Mesendoderm (in vitro differentiated cells): Measurements from ENCODE around the gene BORCS5.

Source experiments
- DNase-seq: peaks from one replicate; pipeline ENCODE4 v3.0.0; 2013
- H2AK5ac ChIP-seq: 2 replicates; pipeline ENCODE4 v1.6.1; 2013; ENCODE audit warnings: low read length, inconsistent platforms
- H2BK120ac ChIP-seq: 2 replicates; pipeline ENCODE4 v1.6.1; 2013; ENCODE audit warnings: low read depth, mild to moderate bottlenecking, low read length, moderate library complexity, mixed read lengths
- H2BK15ac ChIP-seq: replicated peaks from 2 replicates; pipeline ENCODE4 v1.6.1; 2013; ENCODE audit warnings: low read depth, mild to moderate bottlenecking, moderate library complexity
- H2BK5ac ChIP-seq: 2 replicates; pipeline ENCODE4 v1.6.1; 2013; ENCODE audit warnings: low read length, inconsistent platforms
- H3K18ac ChIP-seq: 2 replicates; pipeline ENCODE4 v1.6.1; 2013; ENCODE audit warnings: mild to moderate bottlenecking, low read length, mixed read lengths
- H3K23ac ChIP-seq: one replicate; pipeline ENCODE4 v1.6.1; 2013; ENCODE audit warnings: low read length
- H3K27ac ChIP-seq: 2 replicates; pipeline ENCODE4 v1.5.1; 2013; ENCODE audit warnings: low read depth, mild to moderate bottlenecking, inconsistent platforms, low read length, moderate library complexity
- H3K27me3 ChIP-seq: 2 replicates; pipeline ENCODE4 v1.6.1; 2013; ENCODE audit warnings: low read length, control low read depth, mild to moderate bottlenecking, inconsistent platforms; ENCODE audit not compliant: insufficient read depth, poor library complexity
- H3K36me3 ChIP-seq: 2 replicates; pipeline ENCODE4 v1.6.1; 2013; ENCODE audit warnings: low read length, inconsistent platforms; ENCODE audit not compliant: control insufficient read depth, insufficient read depth
- H3K4ac ChIP-seq: one replicate; pipeline ENCODE4 v1.6.1; 2013; ENCODE audit warnings: low read depth, mild to moderate bottlenecking, low read length, moderate library complexity
- H3K4me1 ChIP-seq: 2 replicates; pipeline ENCODE4 v1.6.1; 2013; ENCODE audit warnings: low read depth, low read length, inconsistent platforms; ENCODE audit not compliant: control insufficient read depth
- H3K4me2 ChIP-seq: 2 replicates; pipeline ENCODE4 v1.6.1; 2013; ENCODE audit warnings: low read length
- H3K4me3 ChIP-seq: 2 replicates; pipeline ENCODE4 v1.5.1; 2013; ENCODE audit warnings: mild to moderate bottlenecking, low read length
- H3K56ac ChIP-seq: one replicate; pipeline ENCODE4 v1.6.1; 2013; ENCODE audit warnings: low read length
- H3K79me1 ChIP-seq: 2 replicates; pipeline ENCODE4 v1.6.1; 2013; ENCODE audit warnings: low read length, inconsistent platforms
- H3K79me2 ChIP-seq: 2 replicates; pipeline ENCODE4 v1.6.1; 2013; ENCODE audit warnings: mild to moderate bottlenecking, low read length; ENCODE audit not compliant: control insufficient read depth, insufficient read depth
- H3K9ac ChIP-seq: 2 replicates; pipeline ENCODE4 v1.6.1; 2013; ENCODE audit warnings: low read length, inconsistent platforms
- H4K5ac ChIP-seq: one replicate; pipeline ENCODE4 v1.6.1; 2013; ENCODE audit warnings: low read length
- H4K8ac ChIP-seq: one replicate; pipeline ENCODE4 v1.6.1; 2013; ENCODE audit warnings: low read depth, mild to moderate bottlenecking, control low read depth, low read length, moderate library complexity
- WGBS: extraction: QIAGEN DNeasy Blood & Tissue Kit; methylation state at CpG from one replicate; pipeline ENCODE4 v1.1.7; 2013; ENCODE audit warnings: low lambda C conversion rate, missing lambda C conversion rate; ENCODE audit not compliant: insufficient coverage; ENCODE audit errors: extremely low coverage; 5-methylcytosine and 5-hydroxymethylcytosine counted together

Gene BORCS5

GRCh38 chr12:12378616-12379015 is 21.7 kb downstream of the BORCS5 start:
- no peaks in the 10 kb centered on the region for H3K36me3 ChIP-seq
- H3K4ac ChIP-seq, result no peak overlapping the region
- no peak overlapping the region for H4K8ac ChIP-seq
- no peak overlapping the region for H2BK120ac ChIP-seq
- H3K79me1 ChIP-seq, result no peaks in the 10 kb centered on the region
- H2BK15ac ChIP-seq, result no peak overlapping the region
- no peak overlapping the region for H3K4me2 ChIP-seq
- no peak overlapping the region for H3K27ac ChIP-seq
- DNase-seq, result no peak
- H2BK5ac ChIP-seq, result no peak overlapping the region
- H3K23ac ChIP-seq, result no peak overlapping the region
- no peak overlapping the region for H2AK5ac ChIP-seq
- no peak overlapping the region for H3K9ac ChIP-seq
- H3K27me3 ChIP-seq, result no peaks in the 10 kb centered on the region
- no peaks in the 10 kb centered on the region for H3K4me1 ChIP-seq
- no peak overlapping the region for H4K5ac ChIP-seq
- H3K4me3 ChIP-seq, result no peak overlapping the region
- H3K56ac ChIP-seq, result no peak overlapping the region
- WGBS, result no CpG with 5 or more reads among the region's 2 CpGs
- H3K79me2 ChIP-seq, result no peaks in the 10 kb centered on the region
- H3K18ac ChIP-seq, result no peak overlapping the region

DNA sequence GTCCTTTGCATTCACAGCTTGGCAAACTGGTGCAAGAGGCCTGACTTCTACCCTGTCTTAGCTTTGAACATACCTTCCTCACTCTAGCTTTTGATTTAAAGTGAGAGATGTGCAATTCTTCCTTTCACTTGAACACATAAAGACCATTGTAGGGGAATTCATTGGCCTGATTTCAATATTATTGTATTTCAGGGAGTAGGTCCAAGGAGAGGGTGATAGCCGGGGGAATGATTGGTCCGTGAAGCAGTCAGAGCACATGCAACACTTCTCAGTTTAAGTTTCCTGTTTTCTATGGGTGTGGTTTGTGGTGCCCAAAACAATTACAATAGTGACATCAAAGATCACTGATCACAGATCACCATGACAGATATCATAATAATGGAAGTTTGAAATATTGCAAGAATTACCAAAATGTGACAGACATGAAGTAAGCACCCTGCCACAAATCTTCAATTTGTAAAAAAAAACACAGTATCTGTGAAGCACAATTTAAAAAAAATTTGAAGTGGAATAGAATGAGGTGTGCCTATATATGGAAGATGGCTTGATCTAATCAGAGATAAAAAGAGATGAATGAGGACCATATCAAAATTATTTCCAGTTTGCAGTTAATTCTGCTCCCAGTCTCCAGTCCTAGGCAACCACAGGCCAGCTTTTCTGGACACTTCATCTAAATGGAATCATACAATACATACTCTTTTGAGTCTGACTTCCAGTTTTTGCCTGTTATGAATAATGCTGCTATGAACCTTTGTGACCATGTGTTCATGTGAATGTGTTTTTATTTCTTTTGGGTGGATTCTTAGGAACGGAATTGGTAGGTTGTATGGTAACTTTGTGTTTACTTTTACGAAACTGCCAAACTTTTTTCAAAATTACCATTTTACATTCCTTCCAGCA is 23.2 kb downstream of the BORCS5 start:
- H3K56ac ChIP-seq, result no peak overlapping the region
- no peak overlapping the region for H3K4ac ChIP-seq
- no peak overlapping the region for H2AK5ac ChIP-seq
- H3K27ac ChIP-seq, result no peak overlapping the region
- no peak overlapping the region for H2BK120ac ChIP-seq
- no peak overlapping the region for H3K4me2 ChIP-seq
- H3K18ac ChIP-seq, result no peak overlapping the region
- no peaks in the 10 kb centered on the region for H3K36me3 ChIP-seq
- no peaks in the 10 kb centered on the region for H3K27me3 ChIP-seq
- WGBS, result no CpG with 5 or more reads among the region's 4 CpGs
- H3K79me2 ChIP-seq, result no peaks in the 10 kb centered on the region
- no peak overlapping the region for H3K23ac ChIP-seq
- no peak overlapping the region for H4K8ac ChIP-seq
- H2BK15ac ChIP-seq, result no peak overlapping the region
- DNase-seq, result no peak
- H3K4me3 ChIP-seq, result no peak overlapping the region
- H3K4me1 ChIP-seq, result peaks cover 4% of the 10 kb centered on the region
- no peak overlapping the region for H4K5ac ChIP-seq
- no peak overlapping the region for H2BK5ac ChIP-seq
- H3K9ac ChIP-seq, result no peak overlapping the region
- H3K79me1 ChIP-seq, result no peaks in the 10 kb centered on the region

GRCh38 chr12:12380949-12381593 is 24.2 kb downstream of the BORCS5 start:
- WGBS, result no CpG with 5 or more reads among the region's 6 CpGs
- no peak overlapping the region for H4K5ac ChIP-seq
- no peaks in the 10 kb centered on the region for H3K79me2 ChIP-seq
- H3K4me1 ChIP-seq, result peaks cover 5% of the 10 kb centered on the region
- no peak for DNase-seq
- H2BK15ac ChIP-seq, result no peak overlapping the region
- no peak overlapping the region for H3K27ac ChIP-seq
- H3K4me2 ChIP-seq, result no peak overlapping the region
- no peak overlapping the region for H2AK5ac ChIP-seq
- H3K4me3 ChIP-seq, result no peak overlapping the region
- H3K18ac ChIP-seq, result no peak overlapping the region
- H3K27me3 ChIP-seq, result no peaks in the 10 kb centered on the region
- H3K79me1 ChIP-seq, result no peaks in the 10 kb centered on the region
- H4K8ac ChIP-seq, result no peak overlapping the region
- no peak overlapping the region for H2BK5ac ChIP-seq
- H3K23ac ChIP-seq, result no peak overlapping the region
- H3K4ac ChIP-seq, result no peak overlapping the region
- no peak overlapping the region for H2BK120ac ChIP-seq
- H3K36me3 ChIP-seq, result no peaks in the 10 kb centered on the region
- no peak overlapping the region for H3K56ac ChIP-seq
- H3K9ac ChIP-seq, result no peak overlapping the region

DNA sequence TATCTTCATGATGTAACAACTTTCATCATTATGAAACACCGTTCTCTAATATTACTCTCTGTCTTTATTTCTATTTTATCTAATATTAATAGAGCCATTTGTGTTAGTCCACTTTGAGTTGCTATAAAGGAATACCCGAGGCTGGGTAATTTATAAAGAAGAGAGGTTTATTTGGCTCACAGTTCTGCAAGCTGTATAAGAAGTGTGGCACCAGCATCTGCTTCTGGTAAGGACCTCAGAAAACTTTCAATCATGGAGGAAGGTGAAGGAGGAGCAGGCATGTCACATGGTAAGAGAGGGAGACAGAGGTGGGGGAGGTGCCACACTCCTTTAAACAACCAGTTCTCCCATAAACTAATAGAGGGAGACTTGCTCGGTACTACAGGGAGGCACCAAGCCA is 25.1 kb downstream of the BORCS5 start:
- no peaks in the 10 kb centered on the region for H3K79me2 ChIP-seq
- no peak overlapping the region for H3K4me2 ChIP-seq
- no peak overlapping the region for H4K8ac ChIP-seq
- no peak overlapping the region for H2BK5ac ChIP-seq
- no peak overlapping the region for H2BK120ac ChIP-seq
- H4K5ac ChIP-seq, result no peak overlapping the region
- H3K36me3 ChIP-seq, result no peaks in the 10 kb centered on the region
- no peak overlapping the region for H3K23ac ChIP-seq
- no peak overlapping the region for H3K4me3 ChIP-seq
- no peak overlapping the region for H3K18ac ChIP-seq
- no peak overlapping the region for H3K4ac ChIP-seq
- no peak overlapping the region for H3K56ac ChIP-seq
- no peak overlapping the region for H3K9ac ChIP-seq
- no peaks in the 10 kb centered on the region for H3K27me3 ChIP-seq
- H2BK15ac ChIP-seq, result no peak overlapping the region
- H3K4me1 ChIP-seq, result peaks cover 5% of the 10 kb centered on the region
- H3K79me1 ChIP-seq, result no peaks in the 10 kb centered on the region
- WGBS, result no CpG with 5 or more reads among the region's 3 CpGs
- DNase-seq, result peak; percentile 27
- H2AK5ac ChIP-seq, result no peak overlapping the region
- no peak overlapping the region for H3K27ac ChIP-seq

GRCh38 chr12:12384571-12385340 is 27.9 kb downstream of the BORCS5 start:
- Histone ChIP-seq H3K23ac (no peak overlapping the region), H2BK120ac (no peak overlapping the region), H3K27me3 (no peaks in the 10 kb centered on the region), H3K4me3 (no peak overlapping the region), H3K79me1 (no peaks in the 10 kb centered on the region), H3K4me2 (no peak overlapping the region), H4K5ac (no peak overlapping the region), H3K79me2 (no peaks in the 10 kb centered on the region), H3K4me1 (peaks cover 5% of the 10 kb centered on the region), H2AK5ac (no peak overlapping the region), H3K56ac (peak overlapping the region; percentile 50), H3K18ac (no peak overlapping the region), H2BK5ac (no peak overlapping the region), H4K8ac (no peak overlapping the region), H2BK15ac (no peak overlapping the region), H3K27ac (peak overlapping the region; percentile 26), H3K36me3 (no peaks in the 10 kb centered on the region), H3K9ac (no peak overlapping the region), H3K4ac (no peak overlapping the region)
- peak; percentile 56 for DNase-seq
- WGBS, result no CpG with 5 or more reads among the region's 7 CpGs
